Measurements from ENCODE around the gene ZNF235.
"Not testable (repeated sequence)": the region's sequence is repeated elsewhere in the genome, so short reads cannot be mapped to it uniquely, and the experiment has no call there.

The ZNF235 gene

GRCh38 chr19:44255705-44256411, 49.0 kb downstream of the ZNF235 start:
- no peak for ATAC-seq

GRCh38 chr19:44254496-44254895, 50.3 kb downstream of the ZNF235 start:
- no peak for ATAC-seq

GRCh38 chr19:44253392-44253791, 51.4 kb downstream of the ZNF235 start:
- ATAC-seq, result not testable (repeated sequence)

GRCh38 chr19:44252332-44252731, 52.5 kb downstream of the ZNF235 start:
- not testable (repeated sequence) for ATAC-seq

- no peak for ATAC-seq
These were observed 68.4 kb downstream of the ZNF235 start for GRCh38 chr19:44236384-44236783.
